HCT116 (cell line): ENCODE measurements around the gene RPS6KA2. TPM values are rescaled to one million over a fixed set of nuclear protein-coding genes. Genes with fewer than 3 reads are reported as not detected.

ENCODE experiments used
- ATAC-seq: fragments of 200-7000 bp; cut with Tn5 transposase; 2 replicates; pipeline ENCODE4 v1.9.1; 2020; ENCODE audit warnings: mild to moderate bottlenecking, moderate library complexity
- BruUV-seq: library from RNA; stranded (reverse); fragments of 400-500 nt; replicated peaks from 2 replicates; lab custom pipeline; 2021; lab: Mats Ljungman, UMichigan
- CTCF ChIA-PET: fragments of 300-600 bp; sonication (Branson Sonifier 250); formaldehyde crosslinking; loops from one replicate; lab custom pipeline; 2021; ENCODE audit warnings: antibody characterized with exemption; lab: Charles Lee
- POLR2A ChIA-PET: fragments of 300-600, 350-600 bp; sonication (Branson Sonifier 250); formaldehyde crosslinking; loops from one replicate; lab custom pipeline; 2021; ENCODE audit warnings: antibody characterized with exemption; lab: Charles Lee
- RAD21 ChIA-PET, 2 experiments: fragments of 300-600 bp; sonication (Branson Sonifier 250); formaldehyde crosslinking; loops; one replicate each; lab custom pipeline; 2023; ENCODE audit warnings: low total read pairs in 2 of 2; ENCODE audit not compliant: uncharacterized antibody in 2 of 2, unreplicated experiment in 2 of 2, low non-redundant PET in 1 of 2; lab: Charles Lee
- DNase-seq: peaks from one replicate; pipeline ENCODE4 v3.0.0-alpha.2; 2010; ENCODE audit warnings: low read depth, low spot score
- H2AFZ ChIP-seq: fragments of 200-600 bp; shearing (Covaris generic), sonication (generic); 2 replicates; pipeline ENCODE4 v1.6.1; 2017; ENCODE audit warnings: low read depth, mixed run types, mixed read lengths, antibody characterized with exemption, low read length; ENCODE audit not compliant: poor library complexity, severe bottlenecking
- H3K27ac ChIP-seq: 2 replicates; pipeline ENCODE4 v1.5.1; 2012; ENCODE audit warnings: low read depth, low read length
- H3K27me3 ChIP-seq: fragments of 200-600 bp; sonication (generic); 2 replicates; pipeline ENCODE4 v1.6.1; 2016; ENCODE audit warnings: mixed run types, low read length, mixed read lengths; ENCODE audit not compliant: insufficient read depth
- H3K36me3 ChIP-seq, 2 experiments: fragments of 200-500 bp in 1 of 2; fragments of 200-600 bp in 1 of 2; sonication (Bioruptor generic) in 1 of 2; sonication (generic) in 1 of 2; 2 replicates each; pipeline versions ENCODE4 v1.5.1 to v1.6.1; 2014 to 2016; ENCODE audit warnings: low read length in 2 of 2, inconsistent platforms in 1 of 2, mixed read lengths in 1 of 2, mixed run types in 1 of 2; ENCODE audit not compliant: insufficient read depth in 2 of 2, control insufficient read depth in 1 of 2
- H3K4me1 ChIP-seq, 2 experiments: fragments of 200-600 bp in 1 of 2; sonication (generic) in 1 of 2; 2 replicates each; pipeline versions ENCODE4 v1.5.1 to v1.6.1; 2012 to 2017; ENCODE audit warnings: low read length in 2 of 2, inconsistent platforms in 1 of 2, mild to moderate bottlenecking in 1 of 2, mixed read lengths in 1 of 2, mixed run types in 1 of 2, moderate library complexity in 1 of 2; ENCODE audit not compliant: insufficient read depth in 2 of 2, control insufficient read depth in 1 of 2
- H3K4me2 ChIP-seq: fragments of 200-600 bp; sonication (generic); 2 replicates; pipeline ENCODE4 v1.6.1; 2017; ENCODE audit warnings: mixed run types, low read length, mixed read lengths
- H3K4me3 ChIP-seq, 2 experiments: fragments of 200-600 bp in 1 of 2; sonication (generic) in 1 of 2; replicated peaks in 1 of 2; 2 replicates each; pipeline ENCODE4 v1.5.1; 2011 to 2016; ENCODE audit warnings: low read length in 2 of 2, control low read depth in 1 of 2, low read depth in 1 of 2, mild to moderate bottlenecking in 1 of 2, mixed read lengths in 1 of 2, mixed run types in 1 of 2
- H3K79me2 ChIP-seq: fragments of 200-600 bp; sonication (generic); 2 replicates; pipeline ENCODE4 v1.6.1; 2017; ENCODE audit warnings: mild to moderate bottlenecking, mixed run types, low read length, moderate library complexity, mixed read lengths; ENCODE audit not compliant: insufficient read depth
- H3K9ac ChIP-seq: fragments of 200-600 bp; sonication (generic); 2 replicates; pipeline ENCODE4 v1.6.1; 2016; ENCODE audit warnings: low read length, mixed read lengths
- H3K9me2 ChIP-seq: fragments of 200-600 bp; sonication (generic), shearing (Covaris generic); 2 replicates; pipeline ENCODE4 v1.6.1; 2017; ENCODE audit warnings: mixed run types, mild to moderate bottlenecking, moderate library complexity; ENCODE audit not compliant: insufficient read depth
- H3K9me3 ChIP-seq, 2 experiments: fragments of 200-500 bp in 1 of 2; fragments of 200-600 bp in 1 of 2; sonication (Bioruptor generic) in 1 of 2; sonication (generic) in 1 of 2; 2 replicates each; pipeline ENCODE4 v1.6.1; 2014 to 2017; ENCODE audit warnings: low read length in 2 of 2, mixed read lengths in 2 of 2, inconsistent platforms in 1 of 2, low read depth in 1 of 2, mild to moderate bottlenecking in 1 of 2, mixed run types in 1 of 2, moderate library complexity in 1 of 2; ENCODE audit not compliant: control insufficient read depth in 1 of 2, insufficient read depth in 1 of 2
- H4K20me1 ChIP-seq: fragments of 200-600 bp; sonication (generic), shearing (Covaris generic); 2 replicates; pipeline ENCODE4 v1.6.1; 2017; ENCODE audit warnings: mixed run types, mild to moderate bottlenecking, moderate library complexity; ENCODE audit not compliant: insufficient read depth
- ATF3 ChIP-seq: IDR thresholded peaks from 2 replicates; pipeline ENCODE4 v1.6.1; 2012
- CBX3 ChIP-seq: IDR thresholded peaks from 2 replicates; pipeline ENCODE4 v1.6.1; 2012; ENCODE audit warnings: low read depth
- CEBPB ChIP-seq: IDR thresholded peaks from 2 replicates; pipeline ENCODE4 v1.6.1; 2012; ENCODE audit warnings: low read depth
- CTCF ChIP-seq, 3 experiments: fragments of 200-600 bp in 1 of 3; sonication (generic) in 1 of 3; IDR thresholded peaks in 2 of 3; conservative IDR thresholded peaks in 1 of 3; 2 replicates each; pipeline ENCODE4 v1.5.1; 2012 to 2017; ENCODE audit warnings: low read depth in 2 of 3, low read length in 2 of 3, antibody characterized with exemption in 1 of 3, borderline replicate concordance in 1 of 3, control low read depth in 1 of 3, mild to moderate bottlenecking in 1 of 3, mixed read lengths in 1 of 3, mixed run types in 1 of 3, moderate library complexity in 1 of 3; ENCODE audit not compliant: insufficient read depth in 1 of 3
- EGR1 ChIP-seq: IDR thresholded peaks from 2 replicates; pipeline ENCODE4 v1.6.1; 2012; ENCODE audit warnings: low read depth
- ELF1 ChIP-seq: IDR thresholded peaks from 2 replicates; pipeline ENCODE4 v1.6.1; 2012; ENCODE audit warnings: low read depth, borderline replicate concordance
- EZH2 ChIP-seq: fragments of 200-600 bp; sonication (generic); IDR thresholded peaks from 2 replicates; pipeline ENCODE4 v1.6.1; 2017; ENCODE audit warnings: antibody characterized with exemption, mixed run types
- EZH2phosphoT487 ChIP-seq: fragments of 200-600 bp; IDR thresholded peaks from 2 replicates; pipeline ENCODE4 v1.6.1; 2018; ENCODE audit warnings: antibody characterized with exemption, borderline replicate concordance
- FOSL1 ChIP-seq: IDR thresholded peaks from 2 replicates; pipeline ENCODE4 v1.6.1; 2012; ENCODE audit warnings: low read depth
- JUND ChIP-seq: IDR thresholded peaks from 2 replicates; pipeline ENCODE4 v1.6.1; 2012
- MAX ChIP-seq: IDR thresholded peaks from 2 replicates; pipeline ENCODE4 v1.6.1; 2012
- POLR2AphosphoS5 ChIP-seq: IDR thresholded peaks from 2 replicates; pipeline ENCODE4 v1.6.1; 2011; ENCODE audit warnings: mild to moderate bottlenecking, low read depth, low read length, moderate library complexity
- SIN3A ChIP-seq: IDR thresholded peaks from 2 replicates; pipeline ENCODE4 v1.6.1; 2012; ENCODE audit warnings: low read depth
- SP1 ChIP-seq: IDR thresholded peaks from 2 replicates; pipeline ENCODE4 v1.6.1; 2012; ENCODE audit warnings: low read depth
- SRF ChIP-seq: IDR thresholded peaks from 2 replicates; pipeline ENCODE4 v1.6.1; 2012; ENCODE audit warnings: low read depth
- YY1 ChIP-seq: IDR thresholded peaks from 2 replicates; pipeline ENCODE4 v1.6.1; 2011; ENCODE audit warnings: low read length, low read depth, moderate library complexity, mild to moderate bottlenecking; ENCODE audit not compliant: insufficient replicate concordance; ENCODE audit errors: extremely low read depth
- ZBTB33 ChIP-seq: IDR thresholded peaks from 2 replicates; pipeline ENCODE4 v1.6.1; 2011; ENCODE audit warnings: mild to moderate bottlenecking, low read length, moderate library complexity; ENCODE audit not compliant: insufficient replicate concordance; ENCODE audit errors: extremely low read depth
- ZNF274 ChIP-seq: fragments of 200-500 bp; sonication (Bioruptor generic); IDR thresholded peaks from 2 replicates; pipeline ENCODE4 v1.6.1; 2014; ENCODE audit warnings: mild to moderate bottlenecking, low read depth, low read length, inconsistent platforms
- intact Hi-C: fragments of 100-400 bp; cut with micrococcal nuclease; formaldehyde crosslinking; loops from 2 replicates; pipeline ENCODE4 v1.10.0; 2022
- total RNA-seq: library from RNA; stranded (reverse); gene quantifications from one replicate; pipeline ENCODE4 v1.2.1, GENCODE V29; 2021; ENCODE audit not compliant: unreplicated experiment

RPS6KA2 gene
- total RNA-seq, 1 experiment from 2014 or later = 8.5 TPM

- TF ChIP-seq CTCF (IDR thresholded peaks at IDR 0.05 in 2 of 3, conservative IDR thresholded peaks at IDR 0.05 in 1 of 3; ENCODE audit: borderline replicate concordance in 1 of 3, insufficient read depth in 1 of 3, low read depth in 2 of 3, low read length in 2 of 3) (no peak), POLR2AphosphoS5 (no peak), SP1 (no peak), ELF1 (no peak), SIN3A (no peak)
- TF ChIP-seq, all 23 proteins: peak for 0
These were observed 22.1 kb downstream of the RPS6KA2 start (continued) for GRCh38 chr6:166604911-166605310.

- no peaks in the 10 kb centered on the region for H3K36me3 ChIP-seq
- no peak for ATAC-seq
- TF ChIP-seq ATF3 = no peak
- no peak for TF ChIP-seq YY1
- no peak for TF ChIP-seq CBX3
- TF ChIP-seq EGR1 = no peak
- TF ChIP-seq ZBTB33 = no peak
- TF ChIP-seq FOSL1 = no peak
- no peak for TF ChIP-seq CEBPB
- no peak for TF ChIP-seq ZNF274
- no peak for TF ChIP-seq EZH2phosphoT487
- TF ChIP-seq POLR2AphosphoS5 = no peak
- TF ChIP-seq JUND = no peak
- TF ChIP-seq MAX = no peak
- no peak for TF ChIP-seq SP1
- no peak for TF ChIP-seq EZH2
- no peak for TF ChIP-seq SRF
- intact Hi-C loops = no loop called here
- H3K4me3 ChIP-seq = no peak overlapping the region
- H3K4me2 ChIP-seq = no peak overlapping the region
- H3K27me3 ChIP-seq = no peaks in the 10 kb centered on the region
- no peak overlapping the region for H3K9ac ChIP-seq
- CTCF ChIA-PET = no interaction called here
- H3K27ac ChIP-seq = no peak overlapping the region
- H3K79me2 ChIP-seq = no peaks in the 10 kb centered on the region
- H3K9me2 ChIP-seq = no peaks in the 10 kb centered on the region
- RAD21 ChIA-PET = no interaction called here
- no peak for DNase-seq
- no peaks in the 10 kb centered on the region for H3K9me3 ChIP-seq
- H2AFZ ChIP-seq = no peak overlapping the region
- H3K4me1 ChIP-seq = no peaks in the 10 kb centered on the region
- H4K20me1 ChIP-seq = no peaks in the 10 kb centered on the region
- POLR2A ChIA-PET = no interaction called here
- BruUV-seq = no TSS peak
These were observed 22.7 kb downstream of the RPS6KA2 start for GRCh38 chr6:166604328-166604727.
